HL-60 (cell line): ENCODE measurements around the gene SPRR2D.

Experiments used
- DNase-seq, 2 experiments: peaks; one replicate each; pipeline ENCODE4 v3.0.0-alpha.2; 2010 to 2020; ENCODE audit warnings: low read depth in 1 of 2, low spot score in 1 of 2
- H3K27ac ChIP-seq: fragments of 250-450 bp; sonication (Bioruptor Pico); replicated peaks from 2 replicates; pipeline ENCODE4 v1.5.1; 2020; ENCODE audit warnings: mild to moderate bottlenecking, moderate library complexity
- H3K27me3 ChIP-seq: fragments of 250-450 bp; sonication (Bioruptor Pico); 2 replicates; pipeline ENCODE4 v1.5.1; 2021; ENCODE audit warnings: mild to moderate bottlenecking, moderate library complexity; ENCODE audit not compliant: insufficient read depth, poor library complexity, severe bottlenecking
- H3K4me3 ChIP-seq: replicated peaks from 2 replicates; pipeline ENCODE4 v1.5.1; 2011; ENCODE audit warnings: mild to moderate bottlenecking, control low read depth, low read length; ENCODE audit not compliant: insufficient read depth
- CTCF ChIP-seq: IDR thresholded peaks from one replicate; pipeline ENCODE4 v1.5.1; 2011; ENCODE audit warnings: low read length, control low read depth, inconsistent platforms; ENCODE audit not compliant: insufficient read depth
- GABPA ChIP-seq: IDR thresholded peaks from 2 replicates; pipeline ENCODE4 v1.6.1; 2012; ENCODE audit warnings: low read depth
- POLR2AphosphoS5 ChIP-seq: IDR thresholded peaks from 2 replicates; pipeline ENCODE4 v1.6.1; 2012; ENCODE audit warnings: low read depth
- REST ChIP-seq: IDR thresholded peaks from 2 replicates; pipeline ENCODE4 v1.6.1; 2012; ENCODE audit warnings: low read depth; ENCODE audit not compliant: insufficient replicate concordance
- SPI1 ChIP-seq: IDR thresholded peaks from 2 replicates; pipeline ENCODE4 v1.6.1; 2012; ENCODE audit warnings: low read depth, mild to moderate bottlenecking, borderline replicate concordance

Gene SPRR2D

DNA sequence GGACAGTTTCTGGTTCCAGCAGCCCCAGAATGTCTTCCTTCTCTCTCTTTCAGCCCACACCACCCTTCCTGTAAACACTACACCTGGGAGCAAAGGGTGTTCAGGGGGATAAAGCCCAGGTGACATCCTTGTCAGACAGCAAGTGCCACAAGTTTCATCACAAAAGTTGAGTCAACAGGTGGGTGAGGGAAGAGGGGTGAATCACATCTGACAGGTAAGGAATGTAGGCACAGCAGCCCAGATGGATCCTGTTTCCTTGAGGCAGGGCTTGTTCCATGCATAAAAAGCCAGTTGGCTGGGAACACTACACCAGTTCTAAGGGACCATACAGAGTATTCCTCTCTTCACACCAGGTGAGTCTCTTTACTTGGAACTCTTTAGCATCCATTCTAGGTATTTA is 10.0 kb downstream of the SPRR2D start, which contains the start of gene SPRR1B:
Gene SPRR1B (plus strand): TSS at position 309 of the 400 bp plus-strand sequence. CDS start 1,143 bp downstream, outside the sequence.
- Histone ChIP-seq H3K27ac (no peak within 1 kb of the TSS), H3K27me3 (no peaks in the 10 kb centered on the region), H3K4me3 (no peak within 1 kb of the TSS)
- no peak for DNase-seq
- TF ChIP-seq REST (no peak), CTCF (no peak), POLR2AphosphoS5 (no peak), GABPA (no peak), SPI1 (no peak)

GRCh38 chr1:153028766-153029165 is 12.2 kb downstream of the SPRR2D start:
- H3K27me3 ChIP-seq = no peaks in the 10 kb centered on the region
- H3K27ac ChIP-seq = no peak overlapping the region
- TF ChIP-seq SPI1 (no peak), CTCF (no peak), POLR2AphosphoS5 (no peak), REST (no peak), GABPA (no peak)
- DNase-seq = no peak
- H3K4me3 ChIP-seq = no peak overlapping the region

GRCh38 chr1:153025797-153026196 is 15.1 kb downstream of the SPRR2D start:
- no peak overlapping the region for H3K27ac ChIP-seq
- TF ChIP-seq REST = no peak
- TF ChIP-seq GABPA = no peak
- TF ChIP-seq SPI1 = no peak
- TF ChIP-seq CTCF = no peak
- no peak for TF ChIP-seq POLR2AphosphoS5
- no peak for DNase-seq
- no peak overlapping the region for H3K4me3 ChIP-seq
- H3K27me3 ChIP-seq = no peaks in the 10 kb centered on the region
